ENCODE results near the gene SRGAP1. TPM values are rescaled to one million over a fixed set of nuclear protein-coding genes. Genes with fewer than 3 reads are reported as not detected.
A peak's percentile ranks its signal among the peaks of the same experiment; 100 is the strongest.

Gene SRGAP1
- total RNA-seq, 1 donor from 2014 or later: 5.8 TPM

GRCh38 chr12:63909746-63910145 is 65.2 kb downstream of the SRGAP1 start:
- no peak for ATAC-seq

DNA sequence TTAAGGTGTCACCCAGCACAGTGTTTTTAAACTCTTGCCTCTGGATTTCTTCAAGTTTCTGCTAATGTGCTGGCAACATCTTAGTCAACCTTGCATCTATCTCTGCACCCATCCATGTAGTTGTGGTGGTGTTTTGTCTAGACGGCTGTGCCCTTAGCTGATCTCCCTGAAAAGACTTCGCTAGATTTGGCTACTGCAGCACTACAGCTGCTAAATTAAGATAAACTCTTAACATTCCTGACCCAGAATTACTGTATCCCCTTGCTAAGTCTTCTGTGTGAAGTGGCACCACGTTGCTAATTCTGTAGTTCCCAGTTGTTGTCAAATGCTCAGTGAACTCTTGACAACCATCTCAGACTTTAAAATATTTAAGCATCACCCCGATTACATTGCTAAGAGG is 66.8 kb downstream of the SRGAP1 start:
- no peak for ATAC-seq

DNA sequence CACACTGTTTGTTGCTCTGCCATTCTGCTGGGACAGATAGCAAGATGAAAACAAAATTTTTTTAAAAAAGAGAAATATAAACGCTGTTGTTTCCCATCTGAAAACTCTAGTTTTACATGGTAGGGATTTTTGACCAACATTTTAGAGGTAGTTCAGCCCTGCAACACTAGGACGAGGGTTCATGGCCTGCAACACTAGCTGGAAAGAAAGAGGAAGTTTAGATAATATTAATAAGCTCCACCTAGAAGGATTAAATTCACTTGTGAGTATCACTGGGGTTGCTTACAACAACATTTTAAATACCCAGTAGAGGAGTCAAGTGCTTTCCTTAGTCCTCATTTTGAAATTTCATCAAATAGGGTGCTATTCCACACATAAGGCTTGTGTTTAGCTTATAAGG is 68.2 kb downstream of the SRGAP1 start:
- no peak for ATAC-seq

GRCh38 chr12:63913929-63914328 is 69.4 kb downstream of the SRGAP1 start:
- no peak for ATAC-seq

DNA sequence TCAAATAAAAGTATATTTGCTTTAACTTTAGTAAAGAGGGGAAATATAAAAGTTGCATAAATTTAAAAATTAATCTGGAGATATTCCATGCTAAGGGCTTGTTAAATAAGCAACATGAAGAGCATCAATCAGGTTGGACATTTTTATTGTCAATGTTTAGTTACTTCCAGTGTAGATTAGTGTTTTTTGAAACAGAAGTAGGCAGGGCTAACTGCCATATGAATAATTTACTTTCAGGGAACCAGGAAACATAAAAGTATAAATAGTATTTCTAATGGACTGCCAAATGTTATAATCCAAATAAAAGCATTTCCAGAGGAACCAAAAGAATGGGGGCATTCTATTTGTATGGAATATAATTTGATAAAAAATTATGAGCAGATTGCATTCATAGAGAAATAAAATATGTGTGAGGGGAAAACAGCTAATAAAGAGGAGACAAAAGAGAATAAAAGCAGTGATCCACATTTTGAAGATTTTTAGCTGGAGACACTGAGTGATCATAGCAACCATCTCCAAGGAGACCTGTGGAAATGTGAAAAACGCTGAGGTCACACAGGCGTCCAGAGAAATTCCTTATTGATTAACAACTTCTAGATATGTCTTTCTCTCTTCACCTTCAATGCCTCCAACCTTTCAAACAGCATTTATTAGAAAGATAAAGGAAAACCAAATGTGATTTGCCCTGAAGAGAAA is 70.8 kb downstream of the SRGAP1 start:
- ATAC-seq: no peak

DNA sequence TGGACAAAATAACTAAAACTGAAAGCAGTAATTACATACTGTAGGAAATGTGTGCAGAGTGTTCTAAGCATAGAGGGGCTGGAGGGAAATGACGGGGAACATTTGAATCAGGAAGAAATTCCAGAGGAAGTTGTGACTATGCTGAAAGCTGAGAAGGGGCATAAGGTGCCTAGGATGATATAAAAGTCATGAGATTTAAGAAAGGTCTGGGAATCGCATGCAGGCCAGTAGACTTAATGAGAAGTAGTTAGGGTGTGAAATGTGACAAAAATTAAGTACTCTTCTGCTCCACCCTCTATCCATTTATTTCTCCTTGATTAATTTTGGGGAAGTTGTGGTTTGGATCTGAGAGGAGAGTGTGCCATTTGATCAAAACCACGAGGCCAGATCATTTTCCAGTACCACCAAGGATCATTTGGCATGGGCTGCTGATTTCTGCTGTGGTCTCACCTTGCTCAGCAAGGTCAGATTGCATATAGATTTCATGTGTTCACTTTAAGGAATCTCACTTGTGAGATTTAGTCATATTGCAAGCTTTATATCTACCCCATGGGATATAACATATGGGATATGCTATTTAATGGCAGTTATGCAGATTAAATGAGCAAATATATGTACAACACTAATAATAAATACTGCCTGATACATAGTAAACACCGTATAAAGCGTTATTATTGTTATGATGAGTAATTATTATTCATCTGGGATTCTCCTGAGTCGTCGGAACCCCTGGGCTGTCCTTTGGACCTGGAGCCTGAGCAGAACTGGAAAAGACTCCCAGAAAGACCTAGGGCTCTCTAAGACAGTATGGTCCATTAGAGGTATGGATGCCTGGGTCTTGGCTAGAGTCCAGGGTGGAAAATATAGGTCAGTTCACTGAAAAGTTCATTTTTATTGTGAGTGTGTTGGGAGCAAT is 72.3 kb downstream of the SRGAP1 start:
- no peak for ATAC-seq

GRCh38 chr12:63917477-63917862 is 73.0 kb downstream of the SRGAP1 start:
- no peak for ATAC-seq

DNA sequence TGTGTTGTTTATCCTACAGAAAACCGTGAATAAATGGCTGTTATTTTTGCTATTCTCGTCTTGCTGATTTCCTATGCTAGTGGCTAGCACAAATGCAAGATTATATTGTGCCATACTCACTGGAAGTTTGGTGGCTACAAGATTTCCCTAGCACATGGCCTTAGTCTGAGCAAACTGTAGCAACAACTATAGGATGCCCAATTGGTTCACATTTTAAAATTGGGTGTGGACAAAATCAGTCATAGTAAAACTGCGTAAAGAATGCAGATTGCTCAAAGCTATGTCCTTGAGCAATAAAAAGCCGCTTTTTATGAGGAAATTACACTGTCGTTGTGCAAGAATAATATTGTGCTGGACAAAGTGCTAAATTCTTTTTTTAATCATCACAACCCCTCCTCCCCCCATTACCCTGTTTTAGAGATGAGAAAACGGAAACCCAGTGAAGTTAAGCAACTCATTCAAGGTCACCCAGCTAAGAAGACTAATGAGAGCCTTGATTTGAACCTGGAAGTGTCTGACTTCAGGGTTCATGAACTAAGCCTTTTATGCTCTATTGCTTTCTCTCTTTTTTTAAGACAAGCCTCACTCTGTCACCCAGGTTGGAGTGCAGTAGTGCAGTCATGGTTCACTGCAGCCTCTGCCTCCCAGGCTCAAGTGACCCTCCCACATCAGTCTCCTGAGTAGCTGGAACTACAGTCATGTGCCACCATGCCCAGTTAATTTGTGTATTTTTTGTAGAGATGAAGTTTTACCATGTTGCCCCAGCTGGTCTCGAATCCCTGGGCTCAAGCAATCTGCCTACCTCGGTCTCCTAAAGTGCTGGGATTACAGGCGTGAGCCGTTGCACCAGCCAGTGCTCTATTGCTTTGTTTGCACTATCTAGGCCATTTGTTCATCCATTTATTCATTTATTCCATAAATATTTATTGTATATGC is 73.6 kb downstream of the SRGAP1 start:
- ATAC-seq: peak; percentile 89

- ATAC-seq: peak; percentile 80
These were observed 74.3 kb downstream of the SRGAP1 start for GRCh38 chr12:63918800-63919300.

- ATAC-seq: no peak
These were observed 75.3 kb downstream of the SRGAP1 start for GRCh38 chr12:63919756-63920155.

- ATAC-seq: no peak
These were observed 76.7 kb downstream of the SRGAP1 start for GRCh38 chr12:63921157-63921556.

- ATAC-seq: no peak
These were observed 78.0 kb downstream of the SRGAP1 start for GRCh38 chr12:63922474-63922873.

GRCh38 chr12:63924781-63925180 is 80.3 kb downstream of the SRGAP1 start:
- ATAC-seq: no peak

DNA sequence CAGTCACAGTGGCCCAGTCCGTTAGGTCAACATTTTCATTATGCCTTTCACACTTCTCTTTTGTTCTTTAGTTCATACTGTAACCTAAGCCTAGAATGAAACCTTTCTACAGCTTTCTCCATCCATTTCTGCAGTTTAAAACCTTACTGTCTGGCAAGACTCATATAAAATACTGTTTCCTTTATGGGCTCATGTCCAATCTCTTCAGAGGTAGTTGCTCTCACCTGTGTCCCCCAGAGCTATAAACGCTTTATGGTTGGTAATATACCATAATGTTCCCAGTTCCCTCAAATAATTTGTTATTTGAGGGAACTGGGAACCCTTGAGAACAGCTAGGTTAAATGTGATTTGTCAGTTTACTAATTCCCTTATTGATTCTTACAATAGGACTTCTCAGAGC is 83.0 kb downstream of the SRGAP1 start:
- no peak for ATAC-seq

- ATAC-seq: no peak
These were observed 83.8 kb downstream of the SRGAP1 start for GRCh38 chr12:63928305-63928704.

GRCh38 chr12:63929426-63929825 is 84.9 kb downstream of the SRGAP1 start:
- ATAC-seq: no peak

GRCh38 chr12:63930971-63931370 is 86.5 kb downstream of the SRGAP1 start:
- peak; percentile 71 for ATAC-seq

- peak; percentile 92 for ATAC-seq
These were observed 87.2 kb downstream of the SRGAP1 start for GRCh38 chr12:63931703-63932102.

DNA sequence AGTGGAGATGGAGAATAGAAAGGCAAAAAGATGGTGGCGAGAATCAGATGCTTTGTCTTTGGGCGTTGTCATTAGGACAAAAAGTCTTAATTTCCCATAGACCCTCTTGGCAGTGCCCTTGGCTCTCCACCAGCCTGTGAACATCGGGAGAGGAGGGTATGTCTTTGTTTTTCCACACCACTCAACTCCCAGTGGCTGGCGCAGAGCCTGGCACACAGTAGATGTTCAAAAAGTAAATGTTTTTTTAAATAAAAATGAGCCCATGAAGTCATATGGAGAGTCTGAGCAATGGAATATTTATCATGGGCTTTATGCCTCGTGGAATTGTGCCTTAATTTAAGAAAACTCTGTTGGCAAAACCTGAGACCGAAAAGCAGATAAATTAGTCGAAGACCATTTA is 90.4 kb downstream of the SRGAP1 start:
- ATAC-seq: no peak

GRCh38 chr12:63935361-63935760 is 90.9 kb downstream of the SRGAP1 start:
- no peak for ATAC-seq

DNA sequence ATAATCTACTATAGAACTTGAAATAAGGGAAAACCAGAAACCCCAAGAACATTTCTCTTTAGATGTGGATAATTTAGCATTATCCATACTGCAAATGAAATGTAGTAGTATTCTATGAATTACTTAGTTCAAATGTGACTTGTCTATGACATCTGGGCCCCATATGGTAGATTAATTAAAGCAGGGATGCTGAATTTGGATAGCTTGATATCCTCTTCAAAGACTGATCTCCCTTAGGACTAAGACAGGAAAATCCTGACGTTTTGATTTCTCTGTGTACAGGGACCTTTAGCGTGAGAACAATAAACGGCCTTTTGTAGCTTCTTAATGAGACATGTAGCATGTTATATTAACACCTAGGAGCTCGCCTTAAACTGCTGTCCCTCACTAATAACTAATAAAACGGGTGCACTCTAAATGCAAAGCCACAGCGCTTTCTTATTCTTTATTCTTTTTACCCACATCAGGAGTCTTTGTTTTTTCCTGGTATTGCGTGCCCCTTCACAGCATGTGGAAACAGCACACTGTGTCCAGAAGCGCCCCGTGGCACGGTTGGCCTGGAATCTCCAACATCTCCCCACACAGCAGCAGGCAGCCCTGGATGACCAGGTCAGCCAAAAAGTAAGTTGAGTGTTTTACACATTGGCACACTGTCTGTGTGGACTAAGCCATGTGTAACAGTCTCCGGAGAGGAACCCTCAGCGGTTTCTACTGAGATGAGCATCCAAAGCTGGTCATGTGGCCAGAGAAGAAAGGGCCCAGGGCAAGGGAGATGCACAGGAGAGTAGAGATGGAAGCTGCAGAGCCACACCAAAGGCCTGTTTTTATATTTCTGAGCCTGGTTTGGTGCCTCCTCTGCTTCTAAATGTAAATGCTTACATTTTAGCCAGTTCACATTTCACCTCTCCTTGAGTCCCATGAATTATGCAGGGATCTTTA is 93.1 kb downstream of the SRGAP1 start:
- ATAC-seq: no peak
